ENCODE data around the gene UBE2E2.

Gene UBE2E2

GRCh38 chr3:23608650-23609049 lies 405.5 kb downstream of the UBE2E2 start:
- TF ChIP-seq SIN3A (IDR thresholded peaks at IDR 0.05; ENCODE audit: borderline replicate concordance, insufficient read depth, low read length) = no peak
- no peak for TF ChIP-seq TAF1 (IDR thresholded peaks at IDR 0.05; ENCODE audit: borderline replicate concordance, insufficient read depth, low read length)
- TF ChIP-seq FOXP2 (optimal IDR thresholded peaks at IDR 0.05; ENCODE audit: borderline replicate concordance, extremely low read depth, extremely low read length, insufficient read depth) = no peak
- no peak for TF ChIP-seq REST (IDR thresholded peaks at IDR 0.05; ENCODE audit: insufficient read depth in 1 of 2, low read depth in 2 of 2, low read length in 2 of 2)
- TF ChIP-seq POLR2AphosphoS5 (IDR thresholded peaks at IDR 0.05; ENCODE audit: low read depth, low read length) = no peak

GRCh38 chr3:23611737-23612295 lies 408.7 kb downstream of the UBE2E2 start:
- TF ChIP-seq SIN3A (IDR thresholded peaks at IDR 0.05; ENCODE audit: borderline replicate concordance, insufficient read depth, low read length) (no peak), REST (IDR thresholded peaks at IDR 0.05; ENCODE audit: insufficient read depth in 1 of 2, low read depth in 2 of 2, low read length in 2 of 2) (no peak), POLR2AphosphoS5 (IDR thresholded peaks at IDR 0.05; ENCODE audit: low read depth, low read length) (no peak), FOXP2 (optimal IDR thresholded peaks at IDR 0.05; ENCODE audit: borderline replicate concordance, extremely low read depth, extremely low read length, insufficient read depth) (no peak), TAF1 (IDR thresholded peaks at IDR 0.05; ENCODE audit: borderline replicate concordance, insufficient read depth, low read length) (no peak)

GRCh38 chr3:23612296-23612891 lies 409.3 kb downstream of the UBE2E2 start:
- TF ChIP-seq POLR2AphosphoS5 (IDR thresholded peaks at IDR 0.05; ENCODE audit: low read depth, low read length) = no peak
- TF ChIP-seq FOXP2 (optimal IDR thresholded peaks at IDR 0.05; ENCODE audit: borderline replicate concordance, extremely low read depth, extremely low read length, insufficient read depth) = no peak
- no peak for TF ChIP-seq REST (IDR thresholded peaks at IDR 0.05; ENCODE audit: insufficient read depth in 1 of 2, low read depth in 2 of 2, low read length in 2 of 2)
- no peak for TF ChIP-seq TAF1 (IDR thresholded peaks at IDR 0.05; ENCODE audit: borderline replicate concordance, insufficient read depth, low read length)
- no peak for TF ChIP-seq SIN3A (IDR thresholded peaks at IDR 0.05; ENCODE audit: borderline replicate concordance, insufficient read depth, low read length)

DNA sequence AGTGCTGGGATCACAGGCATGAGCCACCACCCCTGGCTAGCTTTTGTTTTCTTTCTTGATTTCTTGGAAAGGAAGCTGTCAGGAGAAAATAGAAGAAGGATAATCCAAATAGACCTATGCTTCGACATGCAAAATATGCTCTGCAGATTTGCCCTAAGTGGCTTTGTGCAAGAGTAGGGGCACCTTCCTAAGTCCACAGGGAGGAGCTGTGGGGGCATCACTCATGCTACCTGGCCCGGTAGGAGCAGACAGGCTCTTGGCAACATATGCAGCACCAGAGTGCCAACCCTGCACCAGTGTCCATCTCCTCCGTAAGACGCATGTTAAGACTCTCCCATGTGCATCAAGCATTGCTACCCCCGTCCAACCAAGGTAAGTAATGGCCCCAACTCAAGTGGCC lies 411.9 kb downstream of the UBE2E2 start:
- TF ChIP-seq SIN3A (IDR thresholded peaks at IDR 0.05; ENCODE audit: borderline replicate concordance, insufficient read depth, low read length) (no peak), POLR2AphosphoS5 (IDR thresholded peaks at IDR 0.05; ENCODE audit: low read depth, low read length) (no peak), FOXP2 (optimal IDR thresholded peaks at IDR 0.05; ENCODE audit: borderline replicate concordance, extremely low read depth, extremely low read length, insufficient read depth) (no peak), TAF1 (IDR thresholded peaks at IDR 0.05; ENCODE audit: borderline replicate concordance, insufficient read depth, low read length) (no peak), REST (IDR thresholded peaks at IDR 0.05; ENCODE audit: insufficient read depth in 1 of 2, low read depth in 2 of 2, low read length in 2 of 2) (no peak)
